Mucosa of descending colon (tissue), 3 donors: ENCODE data around the gene GNG7. TPM values are rescaled to one million over a fixed set of nuclear protein-coding genes. Genes with fewer than 3 reads are reported as not detected.

Experiments
- ATAC-seq: fragments of 200-7000 bp; cut with Tn5 transposase; one replicate; pipeline ENCODE4 v1.9.1; 2020; ENCODE audit warnings: mild to moderate bottlenecking, moderate library complexity
- DNase-seq, 3 donors: peaks; one replicate each; pipeline ENCODE4 v3.0.0-alpha.2; 2020
- H3K36me3 ChIP-seq: fragments of 200-600 bp; one replicate; pipeline ENCODE4 v1.8.0; 2021; ENCODE audit warnings: low read depth, mild to moderate bottlenecking
- H3K4me1 ChIP-seq: fragments of 200-600 bp; one replicate; pipeline ENCODE4 v1.8.0; 2021; ENCODE audit warnings: low read depth, mild to moderate bottlenecking
- H3K4me3 ChIP-seq: fragments of 200-600 bp; one replicate; pipeline ENCODE4 v1.8.0; 2021; ENCODE audit warnings: mild to moderate bottlenecking
- H3K9me3 ChIP-seq: fragments of 200-600 bp; one replicate; pipeline ENCODE4 v1.8.0; 2021; ENCODE audit warnings: mild to moderate bottlenecking
- intact Hi-C, 2 donors: fragments of 100-400 bp; cut with DNase I in 1 of 2; cut with micrococcal nuclease in 1 of 2; formaldehyde crosslinking; loops; one replicate each; pipeline versions ENCODE4 v1.11.0 to v1.11.1; 2022; cut with DNase I, micrococcal nuclease
- total RNA-seq, 3 donors: library from RNA; stranded (reverse); fragmentation: NEBNext Ultra II Directional in 2 of 3; extraction: Animal tissue kit (Norgen Biotek cat#: 25700) in 2 of 3; gene quantifications; one replicate each; pipeline versions ENCODE4 v1.2.1 to v1.2.4, GENCODE V29; 2021 to 2023
- TF ChIP-seq, protein P1 (sequence below): fragments of 200-600 bp; IDR thresholded peaks from one replicate; pipeline ENCODE4 v1.8.0; 2022; ENCODE audit warnings: antibody characterized with exemption, mild to moderate bottlenecking
- donor health status: DM: no; HTN: no; CAD: no; lungs with moderate emphysema.
- donor health status: DM: no; HTN: no; CAD: no.
- donor health status: DM: no; HTN: yes; CAD: no.

The GNG7 gene
- total RNA-seq, 3 donors from 2014 or later: 2.5 to 6.9 (median 2.9) TPM

DNA sequence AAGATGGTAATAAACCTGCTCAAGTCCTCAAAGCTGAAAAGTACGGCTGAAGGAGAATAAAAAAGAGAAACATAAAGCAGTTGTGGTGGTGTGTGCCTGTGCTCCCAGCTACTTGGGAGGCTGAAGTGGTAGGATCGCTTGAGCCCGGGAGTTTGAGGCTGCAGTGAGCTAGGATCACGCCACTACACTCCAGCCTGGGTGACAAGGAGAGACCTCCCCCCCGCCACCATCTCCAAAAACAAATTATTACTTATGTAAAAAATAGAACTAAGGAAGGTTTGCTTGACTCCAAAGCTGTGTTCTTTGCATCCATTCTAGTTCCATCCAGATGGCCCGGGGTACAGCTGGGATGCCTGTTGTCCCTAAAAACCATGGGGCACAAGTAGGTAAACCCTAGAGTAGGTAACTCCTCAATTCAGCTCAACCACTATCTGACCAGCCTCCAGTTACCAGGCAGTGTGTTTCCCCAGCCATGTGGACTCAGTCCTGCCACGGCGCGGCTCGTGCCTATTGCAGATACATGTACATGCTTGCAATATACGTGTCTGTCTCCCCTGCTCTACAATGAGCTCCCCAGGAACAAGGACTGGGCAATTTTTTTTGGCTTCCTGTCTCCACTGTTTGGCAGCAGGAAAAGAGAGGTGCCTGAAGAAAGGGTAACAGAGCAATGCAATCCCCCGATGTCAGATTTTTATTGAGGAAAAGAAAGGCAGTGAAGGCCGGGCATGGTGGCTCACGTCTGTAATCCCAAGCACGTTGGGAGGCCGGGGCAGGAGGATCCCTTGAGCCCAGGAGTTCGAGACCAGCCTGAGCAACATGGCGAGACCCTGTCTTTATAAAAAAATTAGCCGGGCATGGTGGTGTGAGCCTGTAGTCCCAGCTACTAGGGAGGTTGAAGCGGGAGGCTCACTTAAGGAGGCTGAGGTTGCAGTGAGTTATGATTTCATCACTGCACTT lies 101.3 kb downstream of the GNG7 start:
- Histone ChIP-seq H3K36me3 (no peaks in the 10 kb centered on the region), H3K4me1 (peaks cover 19% of the 10 kb centered on the region), H3K4me3 (no peak overlapping the region), H3K9me3 (no peaks in the 10 kb centered on the region)
- ATAC-seq (no peak), DNase-seq (peak in 2 of 3 donors; percentile 15 to 24)
- intact Hi-C loops: no loop called here
- TF ChIP-seq, protein P1, sequence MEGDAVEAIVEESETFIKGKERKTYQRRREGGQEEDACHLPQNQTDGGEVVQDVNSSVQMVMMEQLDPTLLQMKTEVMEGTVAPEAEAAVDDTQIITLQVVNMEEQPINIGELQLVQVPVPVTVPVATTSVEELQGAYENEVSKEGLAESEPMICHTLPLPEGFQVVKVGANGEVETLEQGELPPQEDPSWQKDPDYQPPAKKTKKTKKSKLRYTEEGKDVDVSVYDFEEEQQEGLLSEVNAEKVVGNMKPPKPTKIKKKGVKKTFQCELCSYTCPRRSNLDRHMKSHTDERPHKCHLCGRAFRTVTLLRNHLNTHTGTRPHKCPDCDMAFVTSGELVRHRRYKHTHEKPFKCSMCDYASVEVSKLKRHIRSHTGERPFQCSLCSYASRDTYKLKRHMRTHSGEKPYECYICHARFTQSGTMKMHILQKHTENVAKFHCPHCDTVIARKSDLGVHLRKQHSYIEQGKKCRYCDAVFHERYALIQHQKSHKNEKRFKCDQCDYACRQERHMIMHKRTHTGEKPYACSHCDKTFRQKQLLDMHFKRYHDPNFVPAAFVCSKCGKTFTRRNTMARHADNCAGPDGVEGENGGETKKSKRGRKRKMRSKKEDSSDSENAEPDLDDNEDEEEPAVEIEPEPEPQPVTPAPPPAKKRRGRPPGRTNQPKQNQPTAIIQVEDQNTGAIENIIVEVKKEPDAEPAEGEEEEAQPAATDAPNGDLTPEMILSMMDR: no peak

DNA sequence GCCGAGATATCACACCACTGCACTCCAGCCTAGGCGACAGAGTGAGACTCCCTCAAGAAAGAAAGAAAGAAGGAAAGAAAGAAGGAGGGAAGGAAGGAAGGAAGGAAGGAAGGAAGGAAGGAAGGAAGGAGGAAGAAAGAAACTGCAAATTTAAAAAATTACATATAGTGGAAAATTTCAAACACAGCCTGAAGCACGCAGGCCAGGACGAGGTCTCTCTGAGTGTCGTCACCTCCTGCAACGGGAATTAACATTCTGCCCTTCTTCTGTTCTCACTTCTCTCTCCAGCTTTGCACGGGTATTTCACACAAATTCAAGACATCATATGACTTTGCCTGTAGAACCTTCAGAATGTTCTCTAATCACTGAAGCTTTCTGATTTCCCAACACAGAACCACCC lies 108.2 kb downstream of the GNG7 start:
- H3K4me3 ChIP-seq: no peak overlapping the region
- no peak for ATAC-seq
- H3K9me3 ChIP-seq: no peaks in the 10 kb centered on the region
- TF ChIP-seq, protein P1: no peak
- H3K36me3 ChIP-seq: no peaks in the 10 kb centered on the region
- peaks cover 14% of the 10 kb centered on the region for H3K4me1 ChIP-seq
- intact Hi-C loops: no loop called here
- DNase-seq: no peak

DNA sequence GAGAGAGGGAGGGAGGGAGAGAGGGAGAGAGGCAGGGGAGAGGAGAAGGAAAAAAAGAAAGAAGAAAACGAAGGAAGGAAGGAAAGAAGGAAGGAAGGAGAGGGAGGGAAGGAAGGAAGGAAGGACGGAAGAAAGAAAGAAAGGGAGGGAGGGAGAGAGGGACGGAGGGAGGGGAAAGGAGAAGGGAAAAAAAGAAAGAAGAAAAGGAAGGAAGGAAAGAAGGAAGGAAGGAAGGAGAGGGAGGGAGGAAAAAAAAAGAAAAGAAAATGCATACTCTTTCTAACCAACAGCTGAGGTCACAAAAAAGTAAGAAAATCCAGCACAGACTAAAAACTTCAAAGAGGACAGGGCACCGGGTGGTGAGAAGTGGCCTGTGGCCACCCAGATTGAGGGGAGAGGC lies 109.7 kb downstream of the GNG7 start:
- DNase-seq (no peak), ATAC-seq (no peak)
- intact Hi-C loops: no loop called here

DNA sequence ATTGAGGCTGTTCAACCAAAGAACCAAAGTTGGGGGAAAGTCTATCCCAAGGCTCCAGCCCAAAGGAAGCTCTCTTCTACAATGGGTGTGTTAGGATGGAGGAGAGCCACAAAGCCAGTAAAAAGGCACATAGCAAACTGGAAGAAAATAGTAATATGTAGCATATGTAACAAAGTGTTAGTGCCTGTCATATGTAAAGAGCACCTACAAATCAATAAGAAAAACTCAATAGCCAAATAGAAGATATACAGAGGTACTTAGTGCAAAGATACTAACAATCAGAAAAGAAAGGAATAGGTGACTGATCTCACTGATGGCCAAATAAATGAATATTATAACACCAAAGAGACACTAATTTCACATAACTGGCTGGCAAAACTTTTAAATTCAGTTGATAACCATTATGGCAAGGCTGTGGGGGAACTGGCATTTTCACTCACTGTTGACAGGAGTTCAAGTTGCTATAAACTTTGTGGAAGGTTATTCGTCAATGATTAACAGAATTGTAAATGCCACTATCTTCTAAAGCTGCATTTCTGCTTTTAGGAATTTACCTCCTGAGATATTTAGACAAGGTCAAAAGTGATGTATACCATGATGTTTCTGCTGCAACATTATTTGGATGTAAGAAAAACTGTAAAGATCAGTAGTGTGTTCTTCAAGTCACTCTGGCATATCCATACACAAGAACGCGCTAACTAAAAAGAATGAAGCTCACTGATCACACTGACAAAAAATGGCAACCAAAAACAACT lies 110.8 kb downstream of the GNG7 start:
- DNase-seq (no peak), ATAC-seq (peak; percentile 53)
- H3K4me3 ChIP-seq: no peak overlapping the region
- no peaks in the 10 kb centered on the region for H3K9me3 ChIP-seq
- intact Hi-C loops: no loop called here
- H3K4me1 ChIP-seq: peaks cover 10% of the 10 kb centered on the region
- TF ChIP-seq, protein P1: no peak
- H3K36me3 ChIP-seq: no peaks in the 10 kb centered on the region

More for the DNA sequence above, 109.7 kb downstream of the GNG7 start:
- H3K4me3 ChIP-seq: no peak overlapping the region
- no peaks in the 10 kb centered on the region for H3K9me3 ChIP-seq
- no peaks in the 10 kb centered on the region for H3K36me3 ChIP-seq
- TF ChIP-seq, protein P1: no peak
- peaks cover 10% of the 10 kb centered on the region for H3K4me1 ChIP-seq

DNA sequence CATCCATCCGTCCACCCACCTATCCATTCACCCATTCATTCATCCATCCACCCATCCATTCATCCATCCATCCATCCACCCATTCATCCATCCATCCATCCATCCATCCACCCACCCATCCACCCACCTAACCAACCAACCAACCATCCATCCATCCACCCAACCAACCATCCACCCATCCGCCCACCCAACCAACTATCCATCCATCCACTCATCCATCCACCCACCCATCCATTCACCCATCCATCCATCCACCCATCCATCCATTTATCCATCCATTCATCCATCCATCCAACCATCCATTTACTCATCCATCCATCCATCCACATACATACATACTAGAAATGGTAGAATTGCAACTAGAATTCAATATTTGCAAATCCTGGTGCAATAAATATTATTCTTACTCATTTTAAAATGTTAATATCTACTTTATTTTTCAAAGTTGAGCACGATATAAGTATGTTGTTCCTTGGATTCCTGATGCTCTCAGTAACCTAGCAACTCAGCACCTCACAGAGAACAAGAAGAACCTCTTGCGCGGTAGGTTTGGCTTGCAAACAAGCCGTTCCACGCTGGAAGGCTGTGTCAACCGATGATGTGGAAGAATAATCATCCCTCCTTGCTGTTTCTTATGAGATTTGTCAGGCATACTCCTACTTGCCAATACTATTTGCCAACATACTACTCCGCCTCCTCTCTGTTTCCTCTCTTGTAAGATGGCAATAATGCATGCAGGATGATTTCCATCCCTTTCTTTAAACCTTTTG lies 111.7 kb downstream of the GNG7 start:
- Histone ChIP-seq H3K36me3 (no peaks in the 10 kb centered on the region), H3K4me3 (no peak overlapping the region), H3K4me1 (peaks cover 10% of the 10 kb centered on the region), H3K9me3 (no peaks in the 10 kb centered on the region)
- no peak for ATAC-seq
- no peak for DNase-seq
- intact Hi-C loops: no loop called here
- TF ChIP-seq, protein P1: no peak
